HG03457 (cell line): ENCODE measurements around the gene SP140L.
"Not testable (repeated sequence)": the region's sequence is repeated elsewhere in the genome, so short reads cannot be mapped to it uniquely, and the experiment has no call there.

Experiments
- ATAC-seq: cut with Tn5 transposase; IDR thresholded peaks from one replicate; pipeline ENCODE4 v1.9.1; 2021; ENCODE audit warnings: moderate number of reproducible peaks; ENCODE audit not compliant: unreplicated experiment

Gene SP140L

GRCh38 chr2:230362030-230362691, 35.2 kb downstream of the SP140L start:
- ATAC-seq: no peak

DNA sequence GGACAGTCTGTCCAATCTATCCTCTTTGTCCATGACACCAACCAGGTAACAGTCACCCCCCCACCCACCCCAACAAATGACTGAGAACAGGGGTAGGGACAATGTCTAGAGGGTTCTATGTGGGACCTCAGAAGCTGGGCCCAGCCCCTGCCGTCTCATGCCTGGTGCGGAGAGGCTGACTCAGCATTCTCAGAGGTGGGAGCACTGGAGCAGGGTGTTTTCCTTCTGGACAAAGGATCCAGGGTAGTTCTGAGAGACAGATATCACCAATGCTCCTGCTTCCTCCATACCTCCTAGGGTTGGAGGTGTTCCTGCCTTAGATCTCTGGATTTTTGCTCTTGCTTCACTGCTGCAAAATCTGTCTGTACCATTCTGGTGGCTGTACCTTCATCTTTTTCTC, 55.1 kb downstream of the SP140L start:
- no peak for ATAC-seq

- no peak for ATAC-seq
Measured at GRCh38 chr2:230383453-230383852, 56.5 kb downstream of the SP140L start.

GRCh38 chr2:230384986-230385385, 58.0 kb downstream of the SP140L start:
- ATAC-seq: no peak

- no peak for ATAC-seq
Measured at GRCh38 chr2:230394301-230394700, 67.3 kb downstream of the SP140L start.

GRCh38 chr2:230398698-230399097, 71.7 kb downstream of the SP140L start:
- not testable (repeated sequence) for ATAC-seq

- no peak for ATAC-seq
Measured at GRCh38 chr2:230400041-230400440, 73.0 kb downstream of the SP140L start.

DNA sequence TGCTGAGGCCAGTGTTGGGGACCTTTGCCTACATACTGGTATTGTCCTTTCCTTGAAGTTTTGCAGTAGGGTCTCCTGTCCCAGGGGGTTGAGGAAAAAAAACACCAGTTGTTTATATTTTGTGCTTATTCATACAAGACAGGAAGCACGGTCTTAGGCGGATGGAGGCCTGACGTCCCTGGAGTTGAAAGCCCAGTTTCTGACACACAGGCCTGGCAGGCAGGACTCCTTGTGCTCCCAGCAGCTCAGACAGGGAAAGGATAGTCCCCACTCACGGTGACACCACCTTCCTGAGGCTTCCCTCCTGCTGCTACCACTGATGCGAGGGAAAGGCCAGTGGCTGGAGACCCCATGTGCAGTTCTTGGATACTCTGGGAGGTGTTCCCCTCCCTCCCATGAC, 73.5 kb downstream of the SP140L start:
- no peak for ATAC-seq

DNA sequence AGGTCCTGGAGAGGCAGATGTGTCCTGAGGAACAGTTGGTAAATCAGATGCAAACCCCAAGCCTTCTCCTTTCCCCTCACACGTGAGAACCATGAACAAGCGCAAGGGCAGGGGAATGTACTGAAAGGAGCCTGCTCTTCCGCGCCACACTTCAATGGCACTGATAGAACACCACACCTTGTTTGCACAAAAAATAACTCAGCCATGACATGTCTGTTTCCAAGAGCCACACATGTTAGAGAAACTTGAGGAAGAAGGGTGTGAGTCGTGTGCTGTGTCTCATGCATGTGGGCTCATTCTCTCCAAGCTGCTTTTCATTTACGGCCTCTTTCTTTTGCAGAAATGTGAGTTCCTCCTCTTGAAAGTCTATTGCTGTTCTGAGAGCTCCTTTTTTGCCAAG, 74.0 kb downstream of the SP140L start:
- not testable (repeated sequence) for ATAC-seq

DNA sequence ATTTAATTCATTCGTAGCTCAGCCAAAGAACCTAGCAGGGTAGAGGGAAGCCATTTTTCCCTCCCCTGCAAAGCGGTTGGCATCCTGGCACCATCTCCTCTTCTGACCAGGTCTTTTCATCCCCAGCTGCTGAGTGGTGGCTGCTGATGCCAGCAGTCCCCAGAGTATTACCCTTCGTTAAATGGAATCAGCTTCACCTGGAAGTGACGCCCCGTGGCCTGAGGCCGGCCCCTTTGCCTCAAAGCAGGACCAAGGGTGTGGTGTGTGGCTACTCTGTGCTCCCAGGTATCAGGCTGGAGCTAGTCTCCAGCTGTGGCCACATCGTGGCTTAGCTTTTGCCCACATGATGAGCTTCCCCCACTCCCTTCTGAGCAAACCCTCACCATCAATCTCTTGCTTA, 76.8 kb downstream of the SP140L start:
- ATAC-seq: no peak

DNA sequence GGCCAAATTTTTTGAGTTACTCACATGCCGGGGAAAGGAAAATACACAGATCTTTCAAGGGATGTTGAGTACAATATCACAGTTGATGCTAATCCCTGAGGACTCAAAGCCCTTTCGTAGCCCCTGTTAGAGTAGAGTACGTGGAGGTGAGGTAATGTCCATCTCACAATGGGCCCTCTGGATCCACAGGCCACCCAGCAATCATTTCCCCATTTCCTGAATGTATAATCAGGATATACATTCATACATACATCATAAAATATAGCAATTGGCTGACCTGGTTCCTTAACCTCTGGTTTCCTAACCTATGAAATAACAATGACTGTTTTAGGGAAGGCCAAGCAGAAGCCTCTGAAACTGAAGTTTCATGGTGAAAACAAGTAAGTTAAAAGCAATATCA, 78.8 kb downstream of the SP140L start:
- ATAC-seq: no peak

- ATAC-seq: no peak
Measured at GRCh38 chr2:230408244-230408842, 81.3 kb downstream of the SP140L start.

DNA sequence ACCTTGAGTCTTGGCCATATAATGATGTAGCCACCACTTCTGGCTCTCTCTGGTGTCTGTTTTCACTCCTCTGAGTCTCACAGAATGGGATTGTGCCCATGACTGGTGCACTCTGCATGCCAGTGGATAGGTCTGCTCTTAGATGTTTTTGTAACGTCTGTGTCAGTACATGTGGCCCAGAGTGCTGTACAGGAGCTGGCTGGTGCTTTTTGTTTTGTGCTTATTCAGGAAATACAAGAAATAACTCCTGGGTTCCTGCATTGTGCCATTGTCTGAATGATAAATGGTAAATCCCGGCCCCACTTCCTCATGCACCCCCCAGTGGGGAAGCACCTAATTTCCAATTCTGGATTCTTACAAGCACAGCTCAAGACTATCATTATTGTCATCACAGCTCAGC, 82.3 kb downstream of the SP140L start:
- ATAC-seq: not testable (repeated sequence)

- ATAC-seq: no peak
Measured at GRCh38 chr2:230410263-230410662, 83.3 kb downstream of the SP140L start.

GRCh38 chr2:230410861-230411569, 84.0 kb downstream of the SP140L start:
- no peak for ATAC-seq

GRCh38 chr2:230411570-230412370, 84.8 kb downstream of the SP140L start:
- peak; percentile 42 for ATAC-seq

GRCh38 chr2:230412371-230412711, 85.3 kb downstream of the SP140L start:
- no peak for ATAC-seq

DNA sequence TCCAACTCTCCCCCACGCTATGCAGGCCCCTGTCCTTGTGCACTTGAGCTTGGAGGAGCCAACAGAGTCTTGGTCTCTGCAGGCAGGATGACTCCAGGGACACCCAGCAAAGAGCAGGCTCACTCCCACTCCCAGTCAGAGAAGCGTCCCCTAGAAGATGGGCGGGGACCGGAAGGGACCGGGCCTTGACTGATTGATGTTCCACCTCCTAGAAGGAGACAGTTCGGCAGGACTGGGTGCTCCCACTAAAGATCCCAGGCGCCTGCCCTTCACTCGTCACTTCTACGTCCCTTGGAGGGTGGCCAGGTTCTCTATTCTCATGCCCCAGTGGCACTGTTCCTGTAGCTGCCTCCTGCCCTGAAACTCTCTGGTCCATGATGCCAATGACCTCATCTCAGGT, 85.9 kb downstream of the SP140L start:
- no peak for ATAC-seq

GRCh38 chr2:230413479-230413878, 86.5 kb downstream of the SP140L start:
- ATAC-seq: no peak

- no peak for ATAC-seq
Measured at GRCh38 chr2:230414302-230414701, 87.3 kb downstream of the SP140L start.

GRCh38 chr2:230416061-230416721, 89.2 kb downstream of the SP140L start, which contains the start of gene SP100:
TSS of gene SP100 (plus strand) at chr2:230416201. CDS start at chr2:230416297, 96 bp downstream.
- ATAC-seq: peak; percentile 70
